Fibroblast of lung (primary cell): ENCODE results near the gene SLMAP. TPM values are rescaled to one million over a fixed set of nuclear protein-coding genes. Genes with fewer than 3 reads are reported as not detected.

Experiments
- DNase-seq, 2 donors: peaks; one replicate each; pipeline versions ENCODE4 v3.0.0 to v3.0.0-alpha.2; 2010; ENCODE audit warnings: low read depth in 2 of 2
- H2AFZ ChIP-seq: 2 replicates; pipeline ENCODE4 v1.5.1; 2012; ENCODE audit warnings: low read length, control low read depth, inconsistent platforms
- H3K27ac ChIP-seq: 2 replicates; pipeline ENCODE4 v1.5.1; 2011; ENCODE audit warnings: low read length, control low read depth; ENCODE audit not compliant: insufficient read depth
- H3K27me3 ChIP-seq: 2 replicates; pipeline ENCODE4 v1.5.1; 2011; ENCODE audit warnings: mild to moderate bottlenecking, low read length; ENCODE audit not compliant: control insufficient read depth, insufficient read depth
- H3K36me3 ChIP-seq: 2 replicates; pipeline ENCODE4 v1.5.1; 2011; ENCODE audit warnings: low read length; ENCODE audit not compliant: control insufficient read depth, insufficient read depth
- H3K4me1 ChIP-seq: 2 replicates; pipeline ENCODE4 v1.5.1; 2011; ENCODE audit warnings: low read length; ENCODE audit not compliant: control insufficient read depth, insufficient read depth; ENCODE audit errors: extremely low read depth
- H3K4me2 ChIP-seq: 2 replicates; pipeline ENCODE4 v1.5.1; 2011; ENCODE audit warnings: low read length, control low read depth; ENCODE audit not compliant: insufficient read depth; ENCODE audit errors: extremely low read depth
- H3K4me3 ChIP-seq, 4 experiments: fragments of 200-600 bp in 1 of 4; sonication (generic) in 1 of 4; replicated peaks in 1 of 4; 2 replicates each; pipeline ENCODE4 v1.5.1; 2011 to 2016; ENCODE audit warnings: low read length in 4 of 4, low read depth in 3 of 4, mild to moderate bottlenecking in 3 of 4, control low read depth in 2 of 4, inconsistent platforms in 1 of 4, mixed read lengths in 1 of 4; ENCODE audit not compliant: insufficient read depth in 1 of 4; ENCODE audit errors: control extremely low read depth in 1 of 4
- H3K79me2 ChIP-seq: 2 replicates; pipeline ENCODE4 v1.5.1; 2012; ENCODE audit warnings: mild to moderate bottlenecking, low read length, inconsistent platforms; ENCODE audit not compliant: control insufficient read depth, insufficient read depth
- H3K9ac ChIP-seq: 2 replicates; pipeline ENCODE4 v1.5.1; 2011; ENCODE audit warnings: mild to moderate bottlenecking, low read length, control low read depth; ENCODE audit not compliant: insufficient read depth
- H3K9me3 ChIP-seq: 2 replicates; pipeline ENCODE4 v1.5.1; 2012; ENCODE audit warnings: low read depth, low read length; ENCODE audit not compliant: control insufficient read depth, insufficient read depth
- H4K20me1 ChIP-seq: 2 replicates; pipeline ENCODE4 v1.5.1; 2011; ENCODE audit warnings: low read length; ENCODE audit not compliant: control insufficient read depth, insufficient read depth; ENCODE audit errors: extremely low read depth
- CTCF ChIP-seq, 2 donors: IDR thresholded peaks in 1 of 2; conservative IDR thresholded peaks in 1 of 2; 1 replicate in 1 of 2; 2 replicates in 1 of 2; pipeline ENCODE4 v1.5.1; 2011 to 2012; ENCODE audit warnings: low read length in 2 of 2, control low read depth in 1 of 2, inconsistent platforms in 1 of 2, low read depth in 1 of 2, mild to moderate bottlenecking in 1 of 2
- EZH2 ChIP-seq: IDR thresholded peaks from 2 replicates; pipeline ENCODE4 v1.5.1; 2012; ENCODE audit warnings: low read length, control low read depth, mild to moderate bottlenecking; ENCODE audit errors: missing control alignments
- polyA plus RNA-seq, 2 donors: library from polyadenylated mRNA; depleted of rRNA in 1 of 2; stranded (reverse) in 1 of 2; unstranded in 1 of 2; fragments of >200 nt; gene quantifications; 2 replicates each; pipeline ENCODE4 v1.2.1, GENCODE V29; 2011 to 2012; ENCODE audit warnings: missing spikeins in 1 of 2
- total RNA-seq: library from RNA; depleted of rRNA; stranded (reverse); fragments of >200 nt; gene quantifications from 2 replicates; pipeline ENCODE4 v1.2.1, GENCODE V29; 2014

SLMAP gene
- total and polyA plus RNA-seq, 2 donors (not counting 1 experiment from before 2014, with no cell fraction given): 35.3 to 55.5 TPM

- no peaks in the 10 kb centered on the region for H3K27me3 ChIP-seq
- H2AFZ ChIP-seq: no peak overlapping the region
- peaks cover 56% of the 10 kb centered on the region for H3K79me2 ChIP-seq
- H3K36me3 ChIP-seq: no peaks in the 10 kb centered on the region
- no peaks in the 10 kb centered on the region for H4K20me1 ChIP-seq
- H3K27ac ChIP-seq: no peak overlapping the region
- no peaks in the 10 kb centered on the region for H3K9me3 ChIP-seq
- no peaks in the 10 kb centered on the region for H3K4me1 ChIP-seq
- TF ChIP-seq EZH2 (no peak), CTCF (conservative IDR thresholded peaks at IDR 0.05 in 1 of 2, IDR thresholded peaks at IDR 0.05 in 1 of 2; ENCODE audit: low read depth in 1 of 2, low read length in 2 of 2) (no peak)
- no peak for DNase-seq
- no peak overlapping the region for H3K4me2 ChIP-seq
- H3K9ac ChIP-seq: no peak overlapping the region
- H3K4me3 ChIP-seq: no peak overlapping the region
Measured at GRCh38 chr3:57764794-57765193, 8.7 kb downstream of the SLMAP start.

GRCh38 chr3:57768595-57768994 lies 12.5 kb downstream of the SLMAP start:
- no peak overlapping the region for H3K27ac ChIP-seq
- H2AFZ ChIP-seq: no peak overlapping the region
- no peaks in the 10 kb centered on the region for H3K4me1 ChIP-seq
- H3K27me3 ChIP-seq: no peaks in the 10 kb centered on the region
- TF ChIP-seq EZH2 (no peak), CTCF (conservative IDR thresholded peaks at IDR 0.05 in 1 of 2, IDR thresholded peaks at IDR 0.05 in 1 of 2; ENCODE audit: low read depth in 1 of 2, low read length in 2 of 2) (no peak)
- DNase-seq: no peak
- H3K36me3 ChIP-seq: no peaks in the 10 kb centered on the region
- H3K4me2 ChIP-seq: no peak overlapping the region
- peaks cover 40% of the 10 kb centered on the region for H3K79me2 ChIP-seq
- H3K9ac ChIP-seq: no peak overlapping the region
- no peaks in the 10 kb centered on the region for H3K9me3 ChIP-seq
- no peaks in the 10 kb centered on the region for H4K20me1 ChIP-seq
- no peak overlapping the region for H3K4me3 ChIP-seq

- no peak for TF ChIP-seq EZH2
- no peak for TF ChIP-seq CTCF (conservative IDR thresholded peaks at IDR 0.05 in 1 of 2, IDR thresholded peaks at IDR 0.05 in 1 of 2; ENCODE audit: low read depth in 1 of 2, low read length in 2 of 2)
- Histone ChIP-seq H3K27me3 (no peaks in the 10 kb centered on the region), H3K9ac (no peak overlapping the region), H3K4me3 (no peak overlapping the region), H2AFZ (no peak overlapping the region), H3K4me1 (no peaks in the 10 kb centered on the region), H3K36me3 (no peaks in the 10 kb centered on the region), H3K9me3 (no peaks in the 10 kb centered on the region), H3K79me2 (peaks cover 26% of the 10 kb centered on the region), H3K4me2 (no peak overlapping the region), H4K20me1 (no peaks in the 10 kb centered on the region), H3K27ac (no peak overlapping the region)
- no peak for DNase-seq
Measured at GRCh38 chr3:57770009-57770827, 14.1 kb downstream of the SLMAP start.
